GM12891 (cell line): ENCODE measurements around the gene ADARB1.

Experiments used
- PAX5 ChIP-seq: IDR thresholded peaks from 2 replicates; pipeline ENCODE4 v1.6.1; 2011; ENCODE audit warnings: low read length, moderate library complexity, mild to moderate bottlenecking; ENCODE audit not compliant: insufficient read depth, severe bottlenecking
- POLR2A ChIP-seq: IDR thresholded peaks from 2 replicates; pipeline ENCODE4 v1.6.1; 2011; ENCODE audit warnings: low read depth, low read length, control low read depth
- POLR2AphosphoS5 ChIP-seq: IDR thresholded peaks from 2 replicates; pipeline ENCODE4 v1.6.1; 2011; ENCODE audit warnings: low read depth, low read length, control low read depth
- TAF1 ChIP-seq: IDR thresholded peaks from 2 replicates; pipeline ENCODE4 v1.6.1; 2011; ENCODE audit warnings: low read depth, low read length, control low read depth

DNA sequence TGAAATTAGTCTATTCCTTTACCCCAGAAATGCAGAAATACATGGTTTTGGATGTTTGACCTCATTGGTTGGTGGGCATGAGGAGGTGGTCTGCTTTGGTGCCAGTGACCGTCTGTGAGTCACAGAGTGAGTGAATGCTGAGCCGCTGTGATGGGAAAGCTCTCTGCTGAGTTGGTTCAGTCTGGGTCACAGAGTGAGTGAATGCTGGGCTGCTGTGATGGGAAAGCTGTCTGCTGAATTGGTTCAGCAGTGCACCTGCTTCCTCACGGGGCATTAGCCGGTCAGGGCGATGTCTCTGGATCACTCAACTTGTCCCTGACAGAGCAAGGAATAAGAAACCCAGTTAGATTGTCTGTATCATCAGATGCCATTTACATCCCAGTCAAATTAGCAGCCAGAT, 40.8 kb downstream of the ADARB1 start:
- TF ChIP-seq POLR2AphosphoS5 (no peak), TAF1 (no peak), POLR2A (no peak), PAX5 (no peak)
